Prostate gland (tissue), 2 donors: ENCODE data around the gene CHRNA1.

Experiments
- CTCF ChIP-seq, 4 experiments: fragments of 200-600 bp in 2 of 4; fragments of 450-650 bp in 2 of 4; sonication (generic) in 2 of 4; IDR thresholded peaks; 1 replicate in 3 of 4; 2 replicates in 1 of 4; pipeline ENCODE4 v1.5.1; 2016 to 2019; ENCODE audit warnings: antibody characterized with exemption in 4 of 4, mild to moderate bottlenecking in 2 of 4, moderate library complexity in 2 of 4
- POLR2A ChIP-seq: fragments of 450-650 bp; IDR thresholded peaks from one replicate; pipeline ENCODE4 v1.6.1; 2016; ENCODE audit warnings: antibody characterized with exemption, mild to moderate bottlenecking
- POLR2AphosphoS5 ChIP-seq: sonication (generic); formaldehyde crosslinking; IDR thresholded peaks from one replicate; pipeline ENCODE4 v1.6.1; 2017; ENCODE audit warnings: antibody characterized with exemption

- TF ChIP-seq CTCF (IDR thresholded peaks at IDR 0.05) (no peak), POLR2AphosphoS5 (no peak), POLR2A (no peak)
Observed at GRCh38 chr2:174756743-174757142, 7.5 kb downstream of the CHRNA1 start.
